Measurements from ENCODE around the gene PTPN20.
"Not testable (repeated sequence)": the region's sequence is repeated elsewhere in the genome, so short reads cannot be mapped to it uniquely, and the experiment has no call there.

DNA sequence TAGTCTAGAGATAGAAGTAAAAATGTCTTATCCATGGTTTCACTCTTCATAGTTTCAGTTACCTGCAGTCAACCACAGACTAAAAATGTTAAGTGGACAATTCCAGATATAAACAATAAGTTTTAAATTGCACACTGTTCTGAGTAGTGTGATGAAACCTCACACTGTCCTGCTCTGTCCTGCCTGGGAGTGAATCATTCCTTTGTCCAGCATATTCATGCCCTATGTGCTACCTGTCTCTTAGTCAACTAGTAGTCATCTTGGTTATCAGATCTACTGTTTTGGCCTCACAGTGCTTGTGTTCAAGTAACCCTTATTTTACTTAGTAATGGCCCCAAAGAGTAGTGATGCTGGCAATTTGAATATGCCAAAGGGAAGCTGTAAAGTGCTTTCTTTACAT is 49.5 kb downstream of the PTPN20 start:
- TF ChIP-seq, protein P1, sequence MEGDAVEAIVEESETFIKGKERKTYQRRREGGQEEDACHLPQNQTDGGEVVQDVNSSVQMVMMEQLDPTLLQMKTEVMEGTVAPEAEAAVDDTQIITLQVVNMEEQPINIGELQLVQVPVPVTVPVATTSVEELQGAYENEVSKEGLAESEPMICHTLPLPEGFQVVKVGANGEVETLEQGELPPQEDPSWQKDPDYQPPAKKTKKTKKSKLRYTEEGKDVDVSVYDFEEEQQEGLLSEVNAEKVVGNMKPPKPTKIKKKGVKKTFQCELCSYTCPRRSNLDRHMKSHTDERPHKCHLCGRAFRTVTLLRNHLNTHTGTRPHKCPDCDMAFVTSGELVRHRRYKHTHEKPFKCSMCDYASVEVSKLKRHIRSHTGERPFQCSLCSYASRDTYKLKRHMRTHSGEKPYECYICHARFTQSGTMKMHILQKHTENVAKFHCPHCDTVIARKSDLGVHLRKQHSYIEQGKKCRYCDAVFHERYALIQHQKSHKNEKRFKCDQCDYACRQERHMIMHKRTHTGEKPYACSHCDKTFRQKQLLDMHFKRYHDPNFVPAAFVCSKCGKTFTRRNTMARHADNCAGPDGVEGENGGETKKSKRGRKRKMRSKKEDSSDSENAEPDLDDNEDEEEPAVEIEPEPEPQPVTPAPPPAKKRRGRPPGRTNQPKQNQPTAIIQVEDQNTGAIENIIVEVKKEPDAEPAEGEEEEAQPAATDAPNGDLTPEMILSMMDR (IDR thresholded peaks at IDR 0.05): not testable (repeated sequence)
- not testable (repeated sequence) for TF ChIP-seq POLR2A, EP300, POLR2AphosphoS5 (IDR thresholded peaks at IDR 0.05)
